ENCODE results near the gene PJVK. TPM values are rescaled to one million over a fixed set of nuclear protein-coding genes. Genes with fewer than 3 reads are reported as not detected.
A peak's percentile ranks its signal among the peaks of the same experiment; 100 is the strongest.

The PJVK gene
- total and polyA plus RNA-seq, 2 of the 13 experiments (the other 11 are each of a cell fraction or from before 2014, with no cell fraction given): 1.2 to 2.6 TPM

- TF ChIP-seq PAF1 (CRISPR knock-in tag; IDR thresholded peaks at IDR 0.05): no peak
- TF ChIP-seq BORCS8-MEF2B (CRISPR knock-in tag; IDR thresholded peaks at IDR 0.05): no peak
- 0 out of 2 replicates have a peak, but pooled peaks have one; percentile 23 for TF ChIP-seq ZNF343 (CRISPR knock-in tag; IDR thresholded peaks at IDR 0.05)
- no peak for TF ChIP-seq TFDP2 (CRISPR knock-in tag; IDR thresholded peaks at IDR 0.05)
- no peak for TF ChIP-seq RBAK (CRISPR knock-in tag; IDR thresholded peaks at IDR 0.05)
- no peak for TF ChIP-seq ZNF292 (CRISPR knock-in tag; IDR thresholded peaks at IDR 0.05; ENCODE audit: borderline replicate concordance, low read depth)
- no peak for TF ChIP-seq ZFP62 (CRISPR knock-in tag; IDR thresholded peaks at IDR 0.05)
- no peak; the same call in 1 of the 2 replicates for TF ChIP-seq RELA (CRISPR knock-in tag; IDR thresholded peaks at IDR 0.05)
- TF ChIP-seq ATM (IDR thresholded peaks at IDR 0.05; ENCODE audit: borderline replicate concordance): no peak
- no peak for TF ChIP-seq ZNF850 (CRISPR knock-in tag; conservative IDR thresholded peaks at IDR 0.05)
- TF ChIP-seq TCF7L2 (IDR thresholded peaks at IDR 0.05; ENCODE audit: low read depth, low read length): no peak
- TF ChIP-seq KLF12 (CRISPR knock-in tag; IDR thresholded peaks at IDR 0.05; ENCODE audit: borderline replicate concordance): no peak
- no peak for TF ChIP-seq SMARCE1 (IDR thresholded peaks at IDR 0.05; ENCODE audit: borderline replicate concordance)
- TF ChIP-seq, protein P1, sequence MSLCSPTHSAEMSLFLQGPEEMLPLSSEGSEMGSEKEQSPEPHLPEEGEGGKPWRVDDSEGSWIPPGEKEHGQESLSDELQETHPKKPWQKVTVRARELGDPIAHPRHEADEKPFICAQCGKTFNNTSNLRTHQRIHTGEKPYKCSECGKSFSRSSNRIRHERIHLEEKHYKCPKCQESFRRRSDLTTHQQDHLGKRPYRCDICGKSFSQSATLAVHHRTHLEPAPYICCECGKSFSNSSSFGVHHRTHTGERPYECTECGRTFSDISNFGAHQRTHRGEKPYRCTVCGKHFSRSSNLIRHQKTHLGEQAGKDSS (CRISPR knock-in tag; IDR thresholded peaks at IDR 0.05; ENCODE audit: borderline replicate concordance, low read depth): 0 out of 2 replicates have a peak, but pooled peaks have one; percentile 32
- TF ChIP-seq ZNF318 (CRISPR knock-in tag; IDR thresholded peaks at IDR 0.05): no peak
- no peak for TF ChIP-seq POLR2AphosphoS5 (IDR thresholded peaks at IDR 0.05; ENCODE audit: low read depth, low read length)
- TF ChIP-seq ZNF253 (CRISPR knock-in tag; IDR thresholded peaks at IDR 0.05; ENCODE audit: borderline replicate concordance): no peak
- no peak for TF ChIP-seq ZKSCAN8 (CRISPR knock-in tag; IDR thresholded peaks at IDR 0.05; ENCODE audit: borderline replicate concordance)
Observed at GRCh38 chr2:178413472-178414265, 37.5 kb upstream of the PJVK start (continued).
